ENCODE measurements around the gene ZNF497. TPM values are rescaled to one million over a fixed set of nuclear protein-coding genes. Genes with fewer than 3 reads are reported as not detected.

Gene ZNF497
- total and polyA plus RNA-seq, 10 of the 15 experiments (the other 5 are each of a cell fraction or from before 2014, with no cell fraction given): 0.09 to 0.82 (median 0.28) TPM

GRCh38 chr19:58380662-58381459, 18.3 kb upstream of the ZNF497 start, which contains the start of gene ZNF837 (continued):
- no peak for TF ChIP-seq MYB (IDR thresholded peaks at IDR 0.05; ENCODE audit: borderline replicate concordance, low read depth, low read length)
- TF ChIP-seq, protein P1, sequence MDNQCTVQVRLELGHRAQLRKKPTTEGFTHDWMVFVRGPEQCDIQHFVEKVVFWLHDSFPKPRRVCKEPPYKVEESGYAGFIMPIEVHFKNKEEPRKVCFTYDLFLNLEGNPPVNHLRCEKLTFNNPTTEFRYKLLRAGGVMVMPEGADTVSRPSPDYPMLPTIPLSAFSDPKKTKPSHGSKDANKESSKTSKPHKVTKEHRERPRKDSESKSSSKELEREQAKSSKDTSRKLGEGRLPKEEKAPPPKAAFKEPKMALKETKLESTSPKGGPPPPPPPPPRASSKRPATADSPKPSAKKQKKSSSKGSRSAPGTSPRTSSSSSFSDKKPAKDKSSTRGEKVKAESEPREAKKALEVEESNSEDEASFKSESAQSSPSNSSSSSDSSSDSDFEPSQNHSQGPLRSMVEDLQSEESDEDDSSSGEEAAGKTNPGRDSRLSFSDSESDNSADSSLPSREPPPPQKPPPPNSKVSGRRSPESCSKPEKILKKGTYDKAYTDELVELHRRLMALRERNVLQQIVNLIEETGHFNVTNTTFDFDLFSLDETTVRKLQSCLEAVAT (IDR thresholded peaks at IDR 0.05): no peak
- 0 out of 2 replicates have a peak, but pooled peaks have one; percentile 65 for TF ChIP-seq SREBF1 (IDR thresholded peaks at IDR 0.05; ENCODE audit: low read length)
- no peak for TF ChIP-seq SUZ12 (IDR thresholded peaks at IDR 0.05; ENCODE audit: unreplicated experiment)
- TF ChIP-seq SMAD5 (IDR thresholded peaks at IDR 0.05; ENCODE audit: low read depth): peak; percentile 73
- no peak for TF ChIP-seq HDAC2 (IDR thresholded peaks at IDR 0.05)

DNA sequence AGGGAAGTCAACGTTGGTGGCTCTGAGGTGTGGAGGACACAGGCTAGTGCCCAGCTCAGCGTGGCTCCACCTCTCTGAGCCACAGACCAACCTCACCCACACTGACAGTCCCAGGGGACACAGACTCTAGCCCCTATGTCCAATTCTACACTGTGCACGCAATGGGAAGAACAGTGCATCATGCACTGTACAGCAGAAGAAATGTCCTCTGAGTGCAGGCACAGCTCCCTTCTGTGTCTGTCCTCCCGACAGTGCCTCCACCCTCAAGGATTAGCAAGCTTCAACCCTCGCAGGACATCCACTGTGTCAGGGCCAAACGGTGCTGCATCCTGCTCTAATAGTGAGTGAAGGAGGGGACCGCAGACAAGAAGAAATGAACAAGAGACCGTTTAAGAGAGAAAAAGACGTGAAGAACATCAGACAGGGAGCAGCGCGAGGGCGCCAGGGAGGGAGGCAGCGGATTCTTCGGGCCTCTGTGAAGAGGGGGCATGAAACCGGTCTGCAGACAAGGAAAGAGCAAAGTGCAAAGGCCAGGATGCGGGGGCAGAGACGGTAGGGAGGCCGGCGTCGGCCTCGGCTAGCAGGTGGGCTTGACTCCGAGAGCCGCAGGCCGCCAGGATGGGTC, 17.6 kb upstream of the ZNF497 start:
- Histone ChIP-seq H3K4me3 (peak overlapping the region; percentile 67), H3K27me3 (replicated peaks in 1 of 2; ENCODE audit: control insufficient read depth in 2 of 2, insufficient read depth in 2 of 2, low read length in 1 of 2) (no peaks in the 10 kb centered on the region), H3K4me2 (ENCODE audit: control insufficient read depth, insufficient read depth) (peak overlapping the region; percentile 99), H2AFZ (ENCODE audit: control insufficient read depth, low read depth, low read length) (peak overlapping the region; percentile 86), H3K4me1 (ENCODE audit: control insufficient read depth, insufficient read depth, low read length) (peaks cover 14% of the 10 kb centered on the region), H4K20me1 (ENCODE audit: control insufficient read depth, insufficient read depth) (no peaks in the 10 kb centered on the region), H3K9me3 (replicated peaks; ENCODE audit: control insufficient read depth, insufficient read depth, low read length) (no peaks in the 10 kb centered on the region), H3K79me2 (ENCODE audit: control insufficient read depth, insufficient read depth, low read length) (peaks cover 3% of the 10 kb centered on the region), H3K27ac (ENCODE audit: control insufficient read depth, insufficient read depth) (peak overlapping the region; percentile 85), H3K36me3 (ENCODE audit: control insufficient read depth in 2 of 2, insufficient read depth in 2 of 2, low read length in 1 of 2) (no peaks in the 10 kb centered on the region), H3K9ac (ENCODE audit: control insufficient read depth, insufficient read depth, low read length) (peak overlapping the region; percentile 80)
- under 1% methylated on average over 24 of the region's 24 CpGs for WGBS (ENCODE audit: insufficient coverage, insufficient replicate concordance, low lambda C conversion rate, missing lambda C conversion rate)
- ChIA-PET POLR2A (interaction anchor here (0.6 to 1.3 kb wide), 4 partner anchors 16 to 96 kb away, joined by 3 to 9 read pairs (median 6); partner anchors contain the start of gene ZNF497), SMC1A (ENCODE audit: uncharacterized antibody, unreplicated experiment) (interaction anchor here (1.0 to 1.4 kb wide), 3 partner anchors 10 to 51 kb away, joined by 3 to 4 read pairs (median 3); partner anchors contain the start of gene ZNF497), RAD21 (ENCODE audit: unreplicated experiment) (interaction anchor here (0.8 to 1.7 kb wide), 2 partner anchors 17 to 18 kb away, joined by 3 to 5 read pairs; no protein-coding TSS in a partner anchor), CTCF (interaction anchor here (0.9 to 1.5 kb wide), 2 partner anchors 17 to 140 kb away, joined by 3 to 8 read pairs; partner anchors contain the start of genes ZBTB45 and ZNF497)
- FAIRE-seq (no peak), ATAC-seq (peak; percentile 2; the same call in 2 of the 3 replicates), DNase-seq (ENCODE audit: low read depth, low spot score) (no peak)
- intact Hi-C loops (cut with micrococcal nuclease; ENCODE audit: unreplicated experiment): loop anchor here (2.0 kb wide), 3 partner anchors 17 to 139 kb away; partner anchors contain the start of genes ZBTB45, ZNF497 and ZSCAN22
- BruUV-seq (replicated peaks): TSS peak; percentile 66
- no peak for TF ChIP-seq MAX (IDR thresholded peaks at IDR 0.05; ENCODE audit: low read depth, low read length)
- TF ChIP-seq MEF2B (IDR thresholded peaks at IDR 0.05; ENCODE audit: partially characterized antibody, poor library complexity, severe bottlenecking): peak; percentile 72
- TF ChIP-seq HCFC1 (IDR thresholded peaks at IDR 0.05; ENCODE audit: low read length): no peak
- TF ChIP-seq POU2F2 (IDR thresholded peaks at IDR 0.05; ENCODE audit: borderline replicate concordance, low read depth, low read length): no peak
- TF ChIP-seq PAX5 (IDR thresholded peaks at IDR 0.05; ENCODE audit: borderline replicate concordance, low read depth, low read length): no peak
- TF ChIP-seq DPF2 (IDR thresholded peaks at IDR 0.05): no peak; the same call in 1 of the 2 replicates
- no peak for TF ChIP-seq CBX5 (IDR thresholded peaks at IDR 0.05; ENCODE audit: low read depth)
- peak; percentile 85; the same call in 1 of the 2 replicates for TF ChIP-seq HDGF (IDR thresholded peaks at IDR 0.05)
- TF ChIP-seq IKZF2 (IDR thresholded peaks at IDR 0.05): 0 out of 4 replicates have a peak, but pooled peaks of 1 of the 2 experiments have one; percentile 17
- in situ Hi-C loops (cut with MboI): no loop called here

Measured in GM12878 (cell line).